SK-N-SH (cell line): ENCODE measurements around the gene NAV2. TPM values are rescaled to one million over a fixed set of nuclear protein-coding genes. Genes with fewer than 3 reads are reported as not detected.

Experiments
- CTCF ChIA-PET: fragments of 300-600, 350-600 bp; formaldehyde crosslinking; extraction: SDS; loops from one replicate; lab custom pipeline; 2021; lab: Yijun Ruan, JAX
- POLR2A ChIA-PET: fragments of 350-600 bp; sonication (Branson Sonifier 250); formaldehyde crosslinking; extraction: SDS; loops from one replicate; lab custom pipeline; 2020; ENCODE audit warnings: antibody characterized with exemption, inconsistent platforms; lab: Yijun Ruan, JAX
- DNase-seq: peaks from one replicate; pipeline ENCODE4 v3.0.0; 2012
- H2AFZ ChIP-seq: fragments of 200-600 bp; sonication (generic); 2 replicates; pipeline ENCODE4 v1.8.1; 2016; ENCODE audit warnings: antibody characterized with exemption, mild to moderate bottlenecking, low read depth
- H3F3A ChIP-seq: fragments of 200-600 bp; sonication (generic); replicated peaks from 2 replicates; pipeline ENCODE3; 2016; ENCODE audit warnings: antibody characterized with exemption, mild to moderate bottlenecking; ENCODE audit not compliant: insufficient read depth
- H3K27ac ChIP-seq, 2 experiments: fragments of 200-500 bp in 1 of 2; fragments of 200-600 bp in 1 of 2; sonication (Bioruptor generic) in 1 of 2; sonication (generic), shearing (Covaris generic) in 1 of 2; 2 replicates each; pipeline versions ENCODE4 v1.5.1 to v1.6.1; 2014 to 2016; ENCODE audit warnings: low read depth in 2 of 2, inconsistent platforms in 1 of 2, low read length in 1 of 2, mild to moderate bottlenecking in 1 of 2, mixed read lengths in 1 of 2
- H3K27me3 ChIP-seq: fragments of 200-600 bp; sonication (generic), shearing (Covaris generic); 2 replicates; pipeline ENCODE4 v1.6.1; 2016; ENCODE audit warnings: mixed run types; ENCODE audit not compliant: insufficient read depth
- H3K36me3 ChIP-seq, 2 experiments: fragments of 200-500 bp in 1 of 2; fragments of 200-600 bp in 1 of 2; sonication (Bioruptor generic) in 1 of 2; sonication (generic) in 1 of 2; replicated peaks in 1 of 2; 2 replicates each; pipeline versions ENCODE3 to v1.5.1; 2014 to 2016; ENCODE audit warnings: low read length in 1 of 2, mild to moderate bottlenecking in 1 of 2; ENCODE audit not compliant: insufficient read depth in 2 of 2, control insufficient read depth in 1 of 2
- H3K4me1 ChIP-seq, 2 experiments: fragments of 200-500 bp in 1 of 2; fragments of 200-600 bp in 1 of 2; sonication (Bioruptor generic) in 1 of 2; sonication (generic), shearing (Covaris generic) in 1 of 2; 2 replicates each; pipeline versions ENCODE4 v1.5.1 to v1.6.1; 2014 to 2016; ENCODE audit warnings: low read depth in 1 of 2, low read length in 1 of 2, mixed run types in 1 of 2; ENCODE audit not compliant: insufficient read depth in 2 of 2, control insufficient read depth in 1 of 2
- H3K4me2 ChIP-seq: fragments of 200-600 bp; sonication (generic), shearing (Covaris generic); 2 replicates; pipeline ENCODE4 v1.6.1; 2017; ENCODE audit warnings: mixed run types
- H3K4me3 ChIP-seq, 2 experiments: fragments of 200-500 bp in 1 of 2; fragments of 200-600 bp in 1 of 2; sonication (Bioruptor generic) in 1 of 2; sonication (generic), shearing (Covaris generic) in 1 of 2; 2 replicates each; pipeline versions ENCODE4 v1.5.1 to v1.8.1; 2014 to 2016; ENCODE audit warnings: low read depth in 2 of 2, inconsistent platforms in 1 of 2, low read length in 1 of 2, mild to moderate bottlenecking in 1 of 2, mixed read lengths in 1 of 2, moderate library complexity in 1 of 2
- H3K79me2 ChIP-seq: fragments of 200-600 bp; sonication (generic); 2 replicates; pipeline ENCODE4 v1.8.1; 2017; ENCODE audit warnings: mild to moderate bottlenecking; ENCODE audit not compliant: insufficient read depth
- H3K9ac ChIP-seq: fragments of 200-600 bp; sonication (generic); 2 replicates; pipeline ENCODE4 v1.6.1; 2017; ENCODE audit warnings: mixed run types
- H3K9me2 ChIP-seq: fragments of 200-600 bp; sonication (generic); 2 replicates; pipeline ENCODE4 v1.6.1; 2017; ENCODE audit warnings: mixed run types
- H3K9me3 ChIP-seq: fragments of 200-600 bp; sonication (generic); 2 replicates; pipeline ENCODE4 v1.6.1; 2017; ENCODE audit warnings: mixed run types, mild to moderate bottlenecking, moderate library complexity
- H4K20me1 ChIP-seq: fragments of 200-600 bp; sonication (generic); 2 replicates; pipeline ENCODE4 v1.6.1; 2017; ENCODE audit warnings: mild to moderate bottlenecking, mixed run types; ENCODE audit not compliant: insufficient read depth
- CHD2 ChIP-seq: fragments of 150-350 bp; IDR thresholded peaks from 2 replicates; pipeline ENCODE4 v1.6.1; 2018; ENCODE audit warnings: low read length; ENCODE audit not compliant: partially characterized antibody
- CTCF ChIP-seq: fragments of 200-600 bp; sonication (generic); IDR thresholded peaks from 2 replicates; pipeline ENCODE4 v1.6.1; 2017; ENCODE audit warnings: antibody characterized with exemption, mild to moderate bottlenecking, moderate library complexity
- ELF1 ChIP-seq: IDR thresholded peaks from 2 replicates; pipeline ENCODE4 v1.4.0; 2012
- EP300 ChIP-seq, 2 experiments: IDR thresholded peaks; 2 replicates each; pipeline versions ENCODE4 v1.4.0 to v1.6.1; 2012; ENCODE audit warnings: borderline replicate concordance in 1 of 2, low read depth in 1 of 2, low read length in 1 of 2
- FOXJ3 ChIP-seq: sonication (generic); formaldehyde crosslinking; IDR thresholded peaks from 2 replicates; pipeline ENCODE4 v1.5.1; 2020; ENCODE audit warnings: mild to moderate bottlenecking, missing genetic modification reagents
- GATA2 ChIP-seq: sonication (generic); formaldehyde crosslinking; IDR thresholded peaks from 2 replicates; pipeline ENCODE4 v1.5.0; 2020; ENCODE audit warnings: mild to moderate bottlenecking, missing genetic modification reagents
- JUND ChIP-seq: IDR thresholded peaks from 2 replicates; pipeline ENCODE4 v1.4.0; 2012
- MEF2A ChIP-seq: IDR thresholded peaks from 2 replicates; pipeline ENCODE4 v1.4.0; 2012; ENCODE audit warnings: low read depth, borderline replicate concordance
- NRF1 ChIP-seq: IDR thresholded peaks from 2 replicates; pipeline ENCODE4 v1.6.1; 2012; ENCODE audit warnings: low read depth, mild to moderate bottlenecking, low read length
- PBX3 ChIP-seq: IDR thresholded peaks from 2 replicates; pipeline ENCODE4; 2012
- POLR2AphosphoS5 ChIP-seq: IDR thresholded peaks from 2 replicates; pipeline ENCODE4 v1.6.1; 2012; ENCODE audit warnings: low read depth, low read length
- RAD21 ChIP-seq: IDR thresholded peaks from 2 replicates; pipeline ENCODE4 v1.6.1; 2012; ENCODE audit warnings: mild to moderate bottlenecking, low read length
- RCOR1 ChIP-seq: fragments of 150-350 bp; IDR thresholded peaks from 2 replicates; pipeline ENCODE4 v1.6.1; 2017; ENCODE audit warnings: antibody characterized with exemption, low read length
- RFX5 ChIP-seq: IDR thresholded peaks from 2 replicates; pipeline ENCODE4 v1.6.1; 2012; ENCODE audit warnings: mild to moderate bottlenecking, improper control_type of control experiment, low read length
- RXRA ChIP-seq: IDR thresholded peaks from 2 replicates; pipeline ENCODE4 v1.4.0; 2012; ENCODE audit warnings: low read depth, mild to moderate bottlenecking, borderline replicate concordance
- SIN3A ChIP-seq: IDR thresholded peaks from 2 replicates; pipeline ENCODE4 v1.6.1; 2012; ENCODE audit warnings: low read depth, mild to moderate bottlenecking, low read length, moderate library complexity, borderline replicate concordance
- TCF12 ChIP-seq: IDR thresholded peaks from 2 replicates; pipeline ENCODE4 v1.4.0; 2012
- USF1 ChIP-seq: IDR thresholded peaks from 2 replicates; pipeline ENCODE4 v1.4.0; 2012; ENCODE audit warnings: low read depth, borderline replicate concordance
- ZBTB33 ChIP-seq: IDR thresholded peaks from 2 replicates; pipeline ENCODE4 v1.4.0; 2012; ENCODE audit warnings: low read depth, borderline replicate concordance
- WGBS: methylation state at CpG from one replicate; pipeline ENCODE4 v1.1.6; 2017; ENCODE audit warnings: low lambda C conversion rate; 5-methylcytosine and 5-hydroxymethylcytosine counted together
- polyA plus RNA-seq, 3 experiments: library from polyadenylated mRNA; depleted of rRNA; stranded (reverse); fragments of >200 nt; gene quantifications; 2 replicates each; pipeline ENCODE4 v1.2.3, GENCODE V29; 2012
- TF ChIP-seq, protein P1 (sequence below): fragments of 150-350 bp; IDR thresholded peaks from 2 replicates; pipeline ENCODE4 v1.6.1; 2017; ENCODE audit warnings: antibody characterized with exemption, low read length, low read depth, borderline replicate concordance
- TF ChIP-seq, protein P2 (sequence below): IDR thresholded peaks from 2 replicates; pipeline ENCODE4 v1.4.0; 2012; ENCODE audit warnings: low read depth

Gene NAV2
- polyA plus RNA-seq, 1 of the 3 experiments (the other 2 are of a cell fraction), result 26.2 TPM

DNA sequence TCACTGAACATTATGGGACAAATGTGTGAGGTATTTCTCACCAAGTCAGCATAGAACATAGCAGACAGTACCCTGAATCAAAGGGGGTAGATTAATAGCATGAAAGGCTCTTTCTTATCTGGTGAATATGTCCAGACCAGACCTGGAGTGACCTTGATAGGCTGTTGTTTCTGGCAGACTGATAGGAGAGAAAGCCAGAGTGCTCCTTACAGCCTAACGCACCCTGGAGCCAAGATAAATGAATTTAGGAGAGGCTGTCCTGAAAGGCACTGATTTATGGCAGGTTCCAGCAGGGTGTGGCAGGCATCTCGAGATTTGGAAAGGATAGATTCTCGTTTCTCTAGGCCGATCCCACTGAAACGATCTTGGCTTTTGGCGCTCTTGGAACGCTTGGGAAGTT, 243.0 kb downstream of the NAV2 start:
- H3K4me3 ChIP-seq, result no peak overlapping the region
- peak; percentile 55 for DNase-seq
- TF ChIP-seq RCOR1 (peak; percentile 57; the same call in 1 of the 2 replicates), CHD2 (peak; percentile 69), USF1 (no peak), ZBTB33 (no peak), SIN3A (no peak), NRF1 (no peak), PBX3 (no peak), POLR2AphosphoS5 (no peak), RFX5 (no peak), ELF1 (no peak), RXRA (no peak), JUND (no peak), GATA2 (CRISPR knock-in tag) (peak; percentile 91), RAD21 (no peak), TCF12 (peak; percentile 48), MEF2A (no peak), FOXJ3 (CRISPR knock-in tag) (peak; percentile 75), EP300 (IDR thresholded peaks at IDR 0.05; ENCODE audit: borderline replicate concordance in 1 of 2, low read depth in 1 of 2, low read length in 1 of 2) (peak in 1 of 2 experiments; percentile 84; a peak in 2 of 4 replicates), CTCF (no peak)
- TF ChIP-seq, protein P1, sequence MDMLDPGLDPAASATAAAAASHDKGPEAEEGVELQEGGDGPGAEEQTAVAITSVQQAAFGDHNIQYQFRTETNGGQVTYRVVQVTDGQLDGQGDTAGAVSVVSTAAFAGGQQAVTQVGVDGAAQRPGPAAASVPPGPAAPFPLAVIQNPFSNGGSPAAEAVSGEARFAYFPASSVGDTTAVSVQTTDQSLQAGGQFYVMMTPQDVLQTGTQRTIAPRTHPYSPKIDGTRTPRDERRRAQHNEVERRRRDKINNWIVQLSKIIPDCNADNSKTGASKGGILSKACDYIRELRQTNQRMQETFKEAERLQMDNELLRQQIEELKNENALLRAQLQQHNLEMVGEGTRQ, result no peak
- TF ChIP-seq, protein P2, sequence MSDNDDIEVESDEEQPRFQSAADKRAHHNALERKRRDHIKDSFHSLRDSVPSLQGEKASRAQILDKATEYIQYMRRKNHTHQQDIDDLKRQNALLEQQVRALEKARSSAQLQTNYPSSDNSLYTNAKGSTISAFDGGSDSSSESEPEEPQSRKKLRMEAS, result no peak
- 60% methylated on average over 7 of the region's 7 CpGs for WGBS
- CTCF ChIA-PET, result interaction anchor here (0.7 kb wide), 1 partner anchor 172 kb away, joined by 5 read pairs; no protein-coding TSS in a partner anchor
- no peaks in the 10 kb centered on the region for H3K27me3 ChIP-seq
- no peak overlapping the region for H2AFZ ChIP-seq
- H3K9me2 ChIP-seq, result no peaks in the 10 kb centered on the region
- no peak overlapping the region for H3K9ac ChIP-seq
- H3F3A ChIP-seq, result peaks cover 30% of the 10 kb centered on the region
- H3K36me3 ChIP-seq, result peaks cover 63 to 76% of the 10 kb centered on the region in 2 experiments
- peak overlapping the region; percentile 5 to 82; a peak in 3 of 4 replicates for H3K27ac ChIP-seq
- H3K4me1 ChIP-seq, result peaks cover 46 to 74% of the 10 kb centered on the region in 2 experiments
- H4K20me1 ChIP-seq, result peaks cover 61% of the 10 kb centered on the region
- no peaks in the 10 kb centered on the region for H3K9me3 ChIP-seq
- H3K79me2 ChIP-seq, result peaks cover 88% of the 10 kb centered on the region
- H3K4me2 ChIP-seq, result no peak overlapping the region
- POLR2A ChIA-PET, result no interaction called here
